AG09319 (cell line): ENCODE data around the gene ACER1.

Experiments
- DNase-seq: peaks from one replicate; pipeline ENCODE4 v3.0.0-alpha.2; 2010; ENCODE audit warnings: low read depth; ENCODE audit errors: extremely low read depth
- CTCF ChIP-seq: IDR thresholded peaks from 2 replicates; pipeline ENCODE4 v1.5.1; 2011; ENCODE audit warnings: low read depth, mild to moderate bottlenecking, inconsistent platforms, low read length, moderate library complexity

The ACER1 gene

GRCh38 chr19:6263306-6263705 is 70.1 kb downstream of the ACER1 start:
- no peak for TF ChIP-seq CTCF
- DNase-seq = no peak

GRCh38 chr19:6262519-6262918 is 70.9 kb downstream of the ACER1 start:
- DNase-seq = no peak
- TF ChIP-seq CTCF = no peak

GRCh38 chr19:6261883-6262282 is 71.5 kb downstream of the ACER1 start:
- TF ChIP-seq CTCF = no peak
- no peak for DNase-seq

GRCh38 chr19:6260912-6261650 is 72.3 kb downstream of the ACER1 start:
- peak; percentile 53 for TF ChIP-seq CTCF
- DNase-seq = no peak

- DNase-seq = no peak
- no peak for TF ChIP-seq CTCF
These were observed 73.0 kb downstream of the ACER1 start for GRCh38 chr19:6260376-6260775.

GRCh38 chr19:6259312-6259861 is 74.0 kb downstream of the ACER1 start:
- no peak for DNase-seq
- TF ChIP-seq CTCF = no peak

GRCh38 chr19:6258812-6259311 is 74.5 kb downstream of the ACER1 start:
- TF ChIP-seq CTCF = no peak
- no peak for DNase-seq
